ENCODE data around the gene STIM1.
"Not testable (repeated sequence)": the region's sequence is repeated elsewhere in the genome, so short reads cannot be mapped to it uniquely, and the experiment has no call there.

Gene STIM1

GRCh38 chr11:3854977-3855807 lies at the start of gene STIM1:
TSS of gene STIM1 (plus strand) at chr11:3855664. CDS start at chr11:3856271, 607 bp downstream.
- DNase-seq (ENCODE audit: extremely low read depth in 1 of 2, low read depth in 1 of 2) = peak; percentile 92 to 96

- peak; percentile 27 to 46 for DNase-seq (ENCODE audit: extremely low read depth in 1 of 2, low read depth in 1 of 2)
Observed at GRCh38 chr11:3807909-3808860, 47.3 kb upstream of the STIM1 start, which contains the start of gene PGAP2. TSS of gene PGAP2 (plus strand) at chr11:3808560. CDS start at chr11:3811260, 2,700 bp downstream.

DNA sequence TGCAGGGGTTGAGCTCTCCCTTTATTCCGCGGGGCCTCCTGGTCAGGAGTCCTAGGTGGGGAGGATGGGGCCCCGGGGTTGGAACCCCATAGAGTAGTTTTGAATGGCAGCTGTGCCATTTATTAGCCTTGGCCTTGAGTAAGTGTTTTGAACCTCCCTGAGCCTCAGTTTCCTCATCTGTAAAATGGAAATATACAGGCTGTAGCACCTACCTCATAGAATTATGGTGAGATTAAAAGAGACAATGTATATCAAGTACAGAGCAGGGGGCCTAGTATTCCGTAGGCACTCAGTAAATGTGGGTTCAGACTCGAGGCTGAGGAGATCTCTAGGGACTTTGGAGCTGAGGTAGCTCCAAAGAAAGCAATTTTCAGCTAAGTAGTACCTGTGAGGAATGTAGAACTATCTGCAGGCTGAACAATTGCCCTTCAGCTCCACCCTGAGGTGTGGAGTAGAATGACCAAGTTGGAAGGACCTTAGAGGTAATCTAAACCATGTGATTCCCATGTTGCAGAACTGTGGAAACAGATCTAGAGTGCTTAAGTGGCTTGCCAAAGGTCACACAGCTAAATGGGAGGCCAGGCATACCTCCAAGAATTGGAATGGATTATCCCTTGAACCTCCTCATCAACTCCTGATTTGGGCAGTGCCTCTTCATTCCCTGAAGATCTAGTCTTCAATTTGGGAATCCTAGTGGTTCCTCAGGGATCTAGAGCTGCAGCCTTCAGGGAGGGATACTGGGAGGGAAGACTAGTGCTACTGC lies 46.4 kb upstream of the STIM1 start:
- no peak for DNase-seq (ENCODE audit: extremely low read depth in 1 of 2, low read depth in 1 of 2)

DNA sequence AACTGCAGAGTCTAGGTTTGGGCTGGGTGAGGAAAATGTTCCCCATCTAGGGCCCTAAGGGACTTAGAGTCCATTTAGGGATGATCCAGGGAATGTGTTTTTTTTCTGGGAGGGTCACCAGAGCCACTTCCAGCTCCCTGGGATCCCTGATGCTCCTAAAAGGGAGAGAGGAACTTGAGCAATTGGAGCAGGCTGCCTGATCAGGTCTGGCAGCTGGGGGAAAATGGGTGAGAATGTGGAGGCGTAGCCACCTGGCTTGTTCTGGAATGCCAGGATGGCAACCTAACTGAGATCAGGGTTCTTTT lies 45.9 kb upstream of the STIM1 start:
- no peak for DNase-seq (ENCODE audit: extremely low read depth in 1 of 2, low read depth in 1 of 2)

DNA sequence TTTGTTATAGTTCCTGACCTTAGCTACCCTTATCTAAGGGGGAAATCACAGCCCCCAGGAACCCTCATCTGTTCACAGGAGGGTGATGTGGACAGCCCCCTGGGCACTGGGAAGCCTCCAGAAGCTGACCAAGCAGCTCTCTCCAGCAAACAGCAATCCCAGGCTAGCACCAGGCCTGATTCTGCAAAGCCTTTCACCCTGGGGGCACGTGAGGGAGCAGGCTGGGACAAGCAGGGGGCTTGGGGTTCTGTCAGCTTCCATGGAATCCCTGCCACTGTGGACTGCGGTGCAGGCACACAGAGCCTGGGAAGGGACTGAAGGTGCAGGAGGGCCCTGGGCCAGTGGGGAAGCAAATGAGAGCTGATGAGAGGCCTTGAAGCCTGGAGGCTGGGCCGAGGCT lies 45.0 kb upstream of the STIM1 start:
- DNase-seq (ENCODE audit: extremely low read depth in 1 of 2, low read depth in 1 of 2) = no peak

DNA sequence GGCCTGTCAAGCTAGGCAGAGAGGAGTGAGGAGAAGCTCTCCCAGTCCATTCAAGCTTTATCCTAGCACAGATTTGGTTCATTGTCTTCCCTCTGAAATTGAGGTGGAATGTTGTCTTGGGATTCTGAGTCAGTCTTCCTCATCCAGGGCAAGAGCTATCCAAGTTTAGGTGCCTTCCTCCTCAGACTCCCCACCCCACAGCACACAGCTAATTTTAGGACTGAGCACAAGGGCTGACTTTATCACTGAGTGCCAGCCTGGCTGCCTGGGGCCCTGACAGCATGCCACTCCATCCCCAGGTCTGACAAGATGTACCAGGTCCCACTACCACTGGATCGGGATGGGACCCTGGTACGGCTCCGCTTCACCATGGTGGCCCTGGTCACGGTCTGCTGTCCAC lies 44.5 kb upstream of the STIM1 start:
- no peak for DNase-seq (ENCODE audit: extremely low read depth in 1 of 2, low read depth in 1 of 2)

- DNase-seq (ENCODE audit: extremely low read depth in 1 of 2, low read depth in 1 of 2) = not testable (repeated sequence)
Observed at GRCh38 chr11:3814832-3815231, 40.6 kb upstream of the STIM1 start.

GRCh38 chr11:3815845-3816244 lies 39.6 kb upstream of the STIM1 start:
- DNase-seq (ENCODE audit: extremely low read depth in 1 of 2, low read depth in 1 of 2) = no peak

DNA sequence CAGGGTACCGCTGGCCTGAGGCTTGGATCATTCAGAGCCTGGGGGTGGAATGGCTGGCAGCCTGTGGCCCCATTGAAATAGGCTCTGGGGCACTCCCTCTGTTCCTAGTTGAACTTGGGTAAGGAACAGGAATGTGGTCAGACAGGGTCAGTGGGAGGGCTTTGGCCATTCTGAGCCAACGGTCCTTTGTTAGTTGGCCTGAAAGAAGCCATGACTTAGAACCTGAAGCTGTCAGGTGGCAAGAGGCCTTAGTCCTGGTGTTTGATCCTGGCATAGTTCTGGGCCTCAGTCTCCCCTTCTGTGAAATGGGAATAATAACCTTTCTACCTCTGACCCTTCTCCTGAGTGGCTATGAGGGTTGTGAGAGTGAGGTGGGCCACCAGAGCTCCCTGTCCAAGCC lies 38.8 kb upstream of the STIM1 start:
- no peak for DNase-seq (ENCODE audit: extremely low read depth in 1 of 2, low read depth in 1 of 2)

GRCh38 chr11:3817181-3817800 lies 38.2 kb upstream of the STIM1 start:
- DNase-seq (ENCODE audit: extremely low read depth in 1 of 2, low read depth in 1 of 2) = no peak

DNA sequence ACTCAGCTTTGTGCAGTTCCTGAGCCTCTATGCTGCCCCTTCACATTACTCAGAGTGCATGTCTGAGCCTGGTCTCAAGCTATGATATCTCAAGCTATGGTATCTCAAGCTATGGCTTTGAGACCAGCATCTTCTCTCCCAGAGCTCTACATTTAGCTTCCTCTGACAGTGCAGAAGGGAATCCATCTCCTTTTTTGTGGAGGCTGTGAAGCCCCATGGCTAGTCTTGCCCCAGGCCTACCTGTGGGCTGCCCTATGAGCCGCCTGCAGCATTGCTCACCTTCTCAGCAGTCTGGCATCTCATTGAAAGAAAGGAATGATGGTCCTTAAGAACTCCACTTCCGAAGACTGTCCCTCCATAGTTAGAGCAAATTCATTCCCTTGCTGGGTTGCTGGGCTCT lies 34.5 kb upstream of the STIM1 start:
- DNase-seq (ENCODE audit: extremely low read depth in 1 of 2, low read depth in 1 of 2) = no peak

DNA sequence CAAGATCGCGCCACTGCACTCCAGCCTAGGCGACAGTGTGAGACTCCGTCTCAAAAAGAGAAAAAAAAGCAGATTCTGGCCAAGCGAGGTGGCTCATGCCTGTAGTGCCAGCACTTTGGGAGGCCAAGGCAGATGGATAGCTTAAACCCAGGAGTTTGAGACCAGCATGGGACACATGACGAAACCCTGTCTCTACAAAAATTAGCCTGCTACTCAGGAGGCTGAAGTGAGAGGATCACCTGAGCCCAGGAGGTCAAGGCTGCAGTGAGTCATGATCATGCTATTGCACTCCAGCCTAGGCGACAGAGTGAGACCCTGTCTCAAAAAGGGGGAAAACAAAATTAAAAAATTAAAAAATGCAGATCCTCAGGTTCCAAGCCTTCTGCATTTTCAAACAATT lies 33.2 kb upstream of the STIM1 start:
- no peak for DNase-seq (ENCODE audit: extremely low read depth in 1 of 2, low read depth in 1 of 2)

- DNase-seq (ENCODE audit: extremely low read depth in 1 of 2, low read depth in 1 of 2) = no peak
Observed at GRCh38 chr11:3823303-3823702, 32.2 kb upstream of the STIM1 start.

DNA sequence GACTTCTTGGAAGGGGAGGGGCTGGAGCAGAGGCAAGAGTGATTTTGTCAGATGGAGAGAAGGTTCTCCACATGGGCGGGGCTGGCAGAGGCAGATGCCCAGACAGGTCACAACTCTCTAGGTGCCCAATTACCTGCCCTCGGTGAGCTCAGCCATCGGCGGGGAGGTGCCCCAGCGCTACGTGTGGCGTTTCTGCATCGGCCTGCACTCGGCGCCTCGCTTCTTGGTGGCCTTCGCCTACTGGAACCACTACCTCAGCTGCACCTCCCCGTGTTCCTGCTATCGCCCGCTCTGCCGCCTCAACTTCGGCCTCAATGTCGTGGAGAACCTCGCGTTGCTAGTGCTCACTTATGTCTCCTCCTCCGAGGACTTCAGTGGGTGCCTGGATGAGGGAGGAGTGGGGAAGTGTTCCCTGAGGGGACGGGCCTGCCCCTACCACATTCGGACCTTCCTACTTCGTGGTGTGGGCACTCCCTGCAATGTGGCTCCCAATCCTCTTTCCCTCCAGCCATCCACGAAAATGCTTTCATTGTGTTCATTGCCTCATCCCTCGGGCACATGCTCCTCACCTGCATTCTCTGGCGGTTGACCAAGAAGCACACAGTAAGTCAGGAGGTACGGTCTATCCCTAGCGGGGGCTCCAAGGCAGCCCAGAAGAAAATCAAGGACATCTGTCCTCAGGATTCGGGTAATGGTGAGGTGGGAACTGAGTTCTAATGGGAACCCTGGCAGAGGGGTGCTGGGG lies 31.5 kb upstream of the STIM1 start:
- DNase-seq (ENCODE audit: extremely low read depth in 1 of 2, low read depth in 1 of 2) = no peak

DNA sequence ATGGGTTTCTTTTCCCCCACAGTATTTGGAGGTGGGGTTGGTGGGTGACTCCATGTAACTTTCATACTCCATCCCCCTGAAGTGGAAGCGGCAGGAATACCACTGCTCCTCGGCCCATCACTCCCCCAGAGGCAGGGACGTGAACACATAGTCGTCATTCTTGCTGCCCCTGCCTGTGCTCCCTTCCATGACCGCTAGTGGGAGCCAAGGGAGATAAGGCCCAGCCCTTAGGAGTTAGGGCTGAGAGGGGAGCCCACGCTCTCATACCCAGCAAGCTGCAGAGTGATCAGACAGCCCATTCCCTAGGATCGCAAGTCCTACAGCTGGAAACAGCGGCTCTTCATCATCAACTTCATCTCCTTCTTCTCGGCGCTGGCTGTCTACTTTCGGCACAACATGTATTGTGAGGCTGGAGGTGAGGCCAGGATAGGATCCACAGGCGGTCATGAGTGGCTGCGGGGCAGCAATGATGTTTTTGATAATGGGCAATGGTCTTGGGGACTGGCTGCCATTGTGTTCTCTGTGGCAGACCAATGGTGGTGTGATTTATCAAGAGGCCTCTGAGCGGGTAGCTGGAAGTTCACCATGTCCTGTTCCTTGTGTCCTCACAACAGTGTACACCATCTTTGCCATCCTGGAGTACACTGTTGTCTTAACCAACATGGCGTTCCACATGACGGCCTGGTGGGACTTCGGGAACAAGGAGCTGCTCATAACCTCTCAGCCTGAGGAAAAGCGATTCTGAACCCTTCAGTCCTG lies 30.6 kb upstream of the STIM1 start:
- peak; percentile 65 to 72 for DNase-seq (ENCODE audit: extremely low read depth in 1 of 2, low read depth in 1 of 2)

DNA sequence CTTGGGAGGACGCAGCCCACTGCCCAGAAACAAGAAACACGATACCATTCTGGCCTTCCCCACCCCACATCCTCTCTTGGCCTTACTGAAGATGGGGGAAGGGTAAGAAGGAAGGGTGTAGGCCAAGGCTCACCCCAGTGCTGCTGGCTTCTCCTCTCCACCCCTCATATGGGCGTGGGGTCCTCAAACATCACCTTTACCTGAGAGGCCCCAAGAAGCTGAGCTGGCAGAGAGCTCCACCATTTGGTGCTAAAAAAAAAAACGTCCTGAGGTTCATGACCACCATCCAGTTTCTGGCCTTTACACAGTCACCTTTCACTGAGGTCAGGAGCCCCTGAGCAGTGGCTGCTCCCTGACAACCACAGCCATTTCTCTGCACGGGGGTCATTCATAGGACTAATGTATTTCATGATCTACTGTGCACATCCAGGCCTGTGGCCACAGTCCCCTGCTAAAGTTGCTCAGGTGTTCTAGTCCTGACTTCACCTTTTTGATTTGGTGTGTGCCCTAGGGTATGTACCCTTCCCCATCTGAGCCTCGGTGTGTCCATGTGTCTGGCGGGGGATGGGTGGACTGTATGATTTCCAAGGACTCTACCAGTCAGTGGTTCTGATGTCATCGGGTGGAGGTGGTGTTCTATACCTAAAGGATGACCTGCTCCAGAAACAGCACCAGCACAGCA lies 29.9 kb upstream of the STIM1 start:
- DNase-seq (ENCODE audit: extremely low read depth in 1 of 2, low read depth in 1 of 2) = no peak

GRCh38 chr11:3826721-3827120 lies 28.7 kb upstream of the STIM1 start:
- no peak for DNase-seq (ENCODE audit: extremely low read depth in 1 of 2, low read depth in 1 of 2)

GRCh38 chr11:3827434-3828186 lies 27.9 kb upstream of the STIM1 start:
- DNase-seq (ENCODE audit: extremely low read depth in 1 of 2, low read depth in 1 of 2) = no peak

Data from activated CD8-positive, alpha-beta memory T cell treated with anti-CD3 and anti-CD28 coated beads for 1 hour (primary cell).